ENCODE measurements around the gene MCTP1. TPM values are rescaled to one million over a fixed set of nuclear protein-coding genes. Genes with fewer than 3 reads are reported as not detected.

MCTP1 gene
- total and polyA plus RNA-seq, 2 experiments from 2014 or later, result 0.23 TPM; not detected in 1

DNA sequence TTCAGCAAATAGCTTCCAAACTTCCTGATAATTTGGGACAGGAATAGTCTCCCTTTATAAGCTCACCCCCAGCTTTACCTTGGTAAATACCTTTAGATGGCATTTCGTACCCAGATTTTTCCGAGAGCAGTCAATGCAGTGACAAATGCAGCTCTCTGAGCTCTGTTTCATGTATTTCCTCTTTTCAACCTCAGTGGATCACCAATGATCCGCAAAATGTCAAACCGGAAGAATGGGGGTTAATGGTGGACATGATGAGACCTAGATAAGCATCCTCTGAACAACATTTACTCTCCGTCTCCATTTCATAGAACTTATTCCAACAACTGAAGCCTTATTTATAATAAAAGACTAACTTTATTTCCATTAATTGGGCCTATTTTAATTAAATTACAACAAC lies 227.3 kb downstream of the MCTP1 start:
- Histone ChIP-seq H3F3A (ENCODE audit: insufficient read depth) (no peaks in the 10 kb centered on the region), H3K4me3 (no peak overlapping the region), H3K4me2 (ENCODE audit: unreplicated experiment) (no peak overlapping the region), H3K27ac (no peak overlapping the region), H3K9me2 (ENCODE audit: insufficient read depth) (no peaks in the 10 kb centered on the region), H3K9me3 (ENCODE audit: low read depth) (no peaks in the 10 kb centered on the region), H4K20me1 (ENCODE audit: insufficient read depth) (no peaks in the 10 kb centered on the region), H3K79me2 (ENCODE audit: insufficient read depth) (no peaks in the 10 kb centered on the region), H2AFZ (no peak overlapping the region), H3K27me3 (replicated peaks; ENCODE audit: insufficient read depth) (no peaks in the 10 kb centered on the region), H3K36me3 (ENCODE audit: low read depth) (no peaks in the 10 kb centered on the region), H3K9ac (no peak overlapping the region), H3K4me1 (ENCODE audit: insufficient read depth) (no peaks in the 10 kb centered on the region)
- WGBS, 2 experiments (ENCODE audit: low coverage in 1 of 2, low lambda C conversion rate in 2 of 2, missing lambda C conversion rate in 2 of 2), result 66 to 75% methylated on average over 5 of the region's 5 CpGs
- no peak for DNase-seq
- in situ Hi-C loops (cut with MboI), result no loop called here
- TF ChIP-seq EZH2phosphoT487 (IDR thresholded peaks at IDR 0.05; ENCODE audit: insufficient read depth, low read depth), result no peak
- no peak for TF ChIP-seq EZH2 (IDR thresholded peaks at IDR 0.05; ENCODE audit: insufficient read depth, poor library complexity, severe bottlenecking)

DNA sequence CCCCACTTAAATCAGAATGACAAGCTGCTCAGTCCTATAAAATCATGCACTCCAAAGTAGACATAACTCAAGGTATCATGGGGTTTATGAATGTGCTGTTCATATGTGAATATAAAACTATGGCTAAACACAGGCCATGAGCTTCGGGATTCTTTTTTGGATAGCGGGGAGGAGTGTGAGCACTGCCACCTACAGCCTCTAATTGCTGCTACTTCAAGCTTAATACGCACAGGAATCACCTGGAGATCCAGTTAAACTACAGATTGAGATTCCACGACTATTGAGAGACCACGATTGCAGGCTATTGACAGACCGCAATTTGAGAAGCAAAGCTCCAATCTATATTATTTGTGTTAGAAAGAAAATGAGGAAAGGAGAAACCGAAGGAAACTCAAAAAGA lies 231.6 kb downstream of the MCTP1 start:
- 56% methylated on average over 7 of the region's 7 CpGs for WGBS, 2 experiments (ENCODE audit: low coverage in 1 of 2, low lambda C conversion rate in 2 of 2, missing lambda C conversion rate in 2 of 2)
- TF ChIP-seq EZH2phosphoT487 (IDR thresholded peaks at IDR 0.05; ENCODE audit: insufficient read depth, low read depth), result no peak
- TF ChIP-seq EZH2 (IDR thresholded peaks at IDR 0.05; ENCODE audit: insufficient read depth, poor library complexity, severe bottlenecking), result no peak
- in situ Hi-C loops (cut with MboI), result no loop called here

DNA sequence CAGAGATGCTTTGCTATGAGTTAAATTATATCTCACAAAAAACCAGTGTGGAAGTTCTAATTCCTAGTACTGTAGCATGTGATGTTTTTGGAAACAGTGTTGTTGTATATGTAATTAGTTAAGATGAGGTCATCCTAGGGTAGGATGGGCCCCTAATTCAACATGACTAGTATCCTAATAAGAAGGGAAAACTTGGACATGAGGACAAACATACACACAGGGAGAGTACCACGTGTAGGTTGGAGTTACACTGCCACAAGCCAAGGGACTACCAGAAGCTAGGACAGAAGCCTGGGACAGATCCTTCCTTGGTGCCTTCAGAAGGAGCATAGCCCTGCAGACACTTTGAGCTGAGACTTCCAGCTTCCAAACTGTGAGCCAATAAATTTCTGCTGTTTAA lies 234.2 kb downstream of the MCTP1 start:
- WGBS, 2 experiments (ENCODE audit: low coverage in 1 of 2, low lambda C conversion rate in 2 of 2, missing lambda C conversion rate in 2 of 2), result 0 to 9% methylated on average over 1 of the region's 1 CpG
- Histone ChIP-seq H3K79me2 (ENCODE audit: insufficient read depth) (no peaks in the 10 kb centered on the region), H3F3A (ENCODE audit: insufficient read depth) (no peaks in the 10 kb centered on the region)

More for the DNA sequence above, 231.6 kb downstream of the MCTP1 start:
- no peaks in the 10 kb centered on the region for H3K79me2 ChIP-seq (ENCODE audit: insufficient read depth)
- no peak overlapping the region for H3K9ac ChIP-seq
- no peak overlapping the region for H3K27ac ChIP-seq
- H3K4me1 ChIP-seq (ENCODE audit: insufficient read depth), result no peaks in the 10 kb centered on the region
- no peaks in the 10 kb centered on the region for H3K9me3 ChIP-seq (ENCODE audit: low read depth)
- no peak for DNase-seq
- no peak overlapping the region for H3K4me2 ChIP-seq (ENCODE audit: unreplicated experiment)
- no peak overlapping the region for H2AFZ ChIP-seq
- H3F3A ChIP-seq (ENCODE audit: insufficient read depth), result no peaks in the 10 kb centered on the region
- no peaks in the 10 kb centered on the region for H3K27me3 ChIP-seq (replicated peaks; ENCODE audit: insufficient read depth)
- H3K4me3 ChIP-seq, result no peak overlapping the region
- no peaks in the 10 kb centered on the region for H3K9me2 ChIP-seq (ENCODE audit: insufficient read depth)
- no peaks in the 10 kb centered on the region for H3K36me3 ChIP-seq (ENCODE audit: low read depth)
- H4K20me1 ChIP-seq (ENCODE audit: insufficient read depth), result no peaks in the 10 kb centered on the region

DNA sequence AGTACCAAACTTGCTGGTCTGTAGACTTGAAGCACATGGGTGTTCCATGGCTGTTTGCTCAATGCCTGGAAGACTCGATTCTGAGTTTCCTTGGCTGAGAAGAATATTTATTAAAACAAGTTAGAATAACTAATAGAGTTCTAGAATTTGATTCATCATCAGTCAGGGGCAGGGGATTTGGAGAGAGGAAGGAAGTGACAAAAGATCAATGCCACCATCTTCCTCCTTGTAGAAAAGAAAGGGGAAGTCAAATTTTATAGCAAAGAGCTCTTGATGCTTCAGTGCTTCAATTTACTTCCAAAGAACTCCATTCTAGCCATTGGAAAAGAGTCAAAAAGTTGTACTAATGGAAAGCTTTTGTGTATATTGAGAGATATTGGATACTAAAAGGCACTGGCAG lies 236.3 kb downstream of the MCTP1 start:
- TF ChIP-seq EZH2 (IDR thresholded peaks at IDR 0.05; ENCODE audit: insufficient read depth, poor library complexity, severe bottlenecking), result no peak
- no peak overlapping the region for H3K27ac ChIP-seq
- H3K9ac ChIP-seq, result no peak overlapping the region
- DNase-seq, result no peak
- no peaks in the 10 kb centered on the region for H3K27me3 ChIP-seq (replicated peaks; ENCODE audit: insufficient read depth)
- no peaks in the 10 kb centered on the region for H3K79me2 ChIP-seq (ENCODE audit: insufficient read depth)
- in situ Hi-C loops (cut with MboI), result no loop called here
- no peaks in the 10 kb centered on the region for H4K20me1 ChIP-seq (ENCODE audit: insufficient read depth)
- H3K4me1 ChIP-seq (ENCODE audit: insufficient read depth), result no peaks in the 10 kb centered on the region
- H3K4me3 ChIP-seq, result no peak overlapping the region
- no peak overlapping the region for H3K4me2 ChIP-seq (ENCODE audit: unreplicated experiment)
- H3F3A ChIP-seq (ENCODE audit: insufficient read depth), result no peaks in the 10 kb centered on the region
- H3K9me3 ChIP-seq (ENCODE audit: low read depth), result no peaks in the 10 kb centered on the region
- H3K36me3 ChIP-seq (ENCODE audit: low read depth), result no peaks in the 10 kb centered on the region
- H2AFZ ChIP-seq, result no peak overlapping the region
- H3K9me2 ChIP-seq (ENCODE audit: insufficient read depth), result no peaks in the 10 kb centered on the region
- WGBS, 2 experiments (ENCODE audit: low coverage in 1 of 2, low lambda C conversion rate in 2 of 2, missing lambda C conversion rate in 2 of 2), result 15 to 27% methylated on average over 1 of the region's 1 CpG

More for the DNA sequence above, 234.2 kb downstream of the MCTP1 start:
- DNase-seq, result no peak
- no peaks in the 10 kb centered on the region for H3K36me3 ChIP-seq (ENCODE audit: low read depth)
- no peak overlapping the region for H3K4me3 ChIP-seq
- in situ Hi-C loops (cut with MboI), result no loop called here
- H3K9ac ChIP-seq, result no peak overlapping the region
- no peaks in the 10 kb centered on the region for H3K9me3 ChIP-seq (ENCODE audit: low read depth)
- H4K20me1 ChIP-seq (ENCODE audit: insufficient read depth), result no peaks in the 10 kb centered on the region
- no peaks in the 10 kb centered on the region for H3K27me3 ChIP-seq (replicated peaks; ENCODE audit: insufficient read depth)
- no peak overlapping the region for H3K4me2 ChIP-seq (ENCODE audit: unreplicated experiment)
- no peaks in the 10 kb centered on the region for H3K9me2 ChIP-seq (ENCODE audit: insufficient read depth)
- TF ChIP-seq EZH2 (IDR thresholded peaks at IDR 0.05; ENCODE audit: insufficient read depth, poor library complexity, severe bottlenecking) (no peak), EZH2phosphoT487 (IDR thresholded peaks at IDR 0.05; ENCODE audit: insufficient read depth, low read depth) (no peak)
- H3K27ac ChIP-seq, result no peak overlapping the region
- H2AFZ ChIP-seq, result no peak overlapping the region
- H3K4me1 ChIP-seq (ENCODE audit: insufficient read depth), result no peaks in the 10 kb centered on the region

All from GM23248 (cell line).